ENCODE results near the gene NAV3. TPM values are rescaled to one million over a fixed set of nuclear protein-coding genes. Genes with fewer than 3 reads are reported as not detected.

NAV3 gene
- total and polyA plus RNA-seq, 4 donors: 0.22 to 1.7 (median 0.71) TPM

- DNase-seq (ENCODE audit: low spot score): no peak
- H3K9ac ChIP-seq (ENCODE audit: low read depth in 1 of 2, low read length in 2 of 2): no peak overlapping the region
- no peak overlapping the region for H3K27ac ChIP-seq (ENCODE audit: low read depth in 1 of 2, low read length in 2 of 2)
- H3K4me3 ChIP-seq (ENCODE audit: low read depth in 1 of 3, low read length in 3 of 3): no peak overlapping the region
- H3K4me1 ChIP-seq (ENCODE audit: control insufficient read depth in 4 of 4, insufficient read depth in 4 of 4, low read length in 3 of 4): no peaks in the 10 kb centered on the region
- 77% methylated on average over 9 of the region's 9 CpGs for WGBS
- H3K36me3 ChIP-seq (ENCODE audit: control insufficient read depth in 4 of 4, insufficient read depth in 3 of 4, low read depth in 1 of 4, low read length in 3 of 4): no peaks in the 10 kb centered on the region
- H3K27me3 ChIP-seq (ENCODE audit: control insufficient read depth in 4 of 4, insufficient read depth in 4 of 4, low read length in 3 of 4): no peaks in the 10 kb centered on the region
- TF ChIP-seq FOXA1 (IDR thresholded peaks at IDR 0.05): no peak
- no peak for TF ChIP-seq HNF4G (IDR thresholded peaks at IDR 0.05)
- TF ChIP-seq, protein P1, sequence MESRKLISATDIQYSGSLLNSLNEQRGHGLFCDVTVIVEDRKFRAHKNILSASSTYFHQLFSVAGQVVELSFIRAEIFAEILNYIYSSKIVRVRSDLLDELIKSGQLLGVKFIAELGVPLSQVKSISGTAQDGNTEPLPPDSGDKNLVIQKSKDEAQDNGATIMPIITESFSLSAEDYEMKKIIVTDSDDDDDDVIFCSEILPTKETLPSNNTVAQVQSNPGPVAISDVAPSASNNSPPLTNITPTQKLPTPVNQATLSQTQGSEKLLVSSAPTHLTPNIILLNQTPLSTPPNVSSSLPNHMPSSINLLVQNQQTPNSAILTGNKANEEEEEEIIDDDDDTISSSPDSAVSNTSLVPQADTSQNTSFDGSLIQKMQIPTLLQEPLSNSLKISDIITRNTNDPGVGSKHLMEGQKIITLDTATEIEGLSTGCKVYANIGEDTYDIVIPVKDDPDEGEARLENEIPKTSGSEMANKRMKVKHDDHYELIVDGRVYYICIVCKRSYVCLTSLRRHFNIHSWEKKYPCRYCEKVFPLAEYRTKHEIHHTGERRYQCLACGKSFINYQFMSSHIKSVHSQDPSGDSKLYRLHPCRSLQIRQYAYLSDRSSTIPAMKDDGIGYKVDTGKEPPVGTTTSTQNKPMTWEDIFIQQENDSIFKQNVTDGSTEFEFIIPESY (IDR thresholded peaks at IDR 0.05): no peak
- TF ChIP-seq MAX (IDR thresholded peaks at IDR 0.05): no peak
- TF ChIP-seq RAD21 (IDR thresholded peaks at IDR 0.05): no peak
- TF ChIP-seq ATF3 (IDR thresholded peaks at IDR 0.05): no peak
- TF ChIP-seq TAF1 (conservative IDR thresholded peaks at IDR 0.05): no peak
- no peak for TF ChIP-seq EGR1 (IDR thresholded peaks at IDR 0.05; ENCODE audit: low read depth in 2 of 2)
- TF ChIP-seq YY1 (IDR thresholded peaks at IDR 0.05): no peak
- TF ChIP-seq REST (IDR thresholded peaks at IDR 0.05): no peak
- TF ChIP-seq SP1 (IDR thresholded peaks at IDR 0.05): no peak
- no peak for TF ChIP-seq HNF4A (conservative IDR thresholded peaks at IDR 0.05)
- no peak for TF ChIP-seq JUND (IDR thresholded peaks at IDR 0.05)
- no peak for TF ChIP-seq FOXA2 (IDR thresholded peaks at IDR 0.05)
- no peak for TF ChIP-seq CTCF (IDR thresholded peaks at IDR 0.05; ENCODE audit: low read depth, low read length, missing input control)
- TF ChIP-seq RXRA (IDR thresholded peaks at IDR 0.05): no peak
- no peak for TF ChIP-seq NR2F2 (IDR thresholded peaks at IDR 0.05)
- TF ChIP-seq GABPA (IDR thresholded peaks at IDR 0.05 in 1 of 2, conservative IDR thresholded peaks at IDR 0.05 in 1 of 2): no peak
- no peaks in the 10 kb centered on the region for H3K9me3 ChIP-seq (ENCODE audit: control insufficient read depth in 4 of 4, low read length in 3 of 4)
Measured at GRCh38 chr12:77833329-77833728, 2.6 kb downstream of the NAV3 start.
